Ovary (tissue), 9 donors: Measurements from ENCODE around the gene WNT7B. TPM values are rescaled to one million over a fixed set of nuclear protein-coding genes. Genes with fewer than 3 reads are reported as not detected.

Experiments used
- DNase-seq, 5 donors: peaks; one replicate each; pipeline ENCODE4 v3.0.0-alpha.2; 2019 to 2020
- H3K27ac ChIP-seq, 2 donors: fragments of 200-600 bp; one replicate each; pipeline versions ENCODE4 v1.5.1 to v1.8.0; 2019 to 2022
- H3K27me3 ChIP-seq: fragments of 200-600 bp; one replicate; pipeline ENCODE4 v1.8.0; 2022
- H3K36me3 ChIP-seq: fragments of 200-600 bp; sonication (generic); one replicate; pipeline ENCODE4 v1.5.1; 2019
- H3K4me1 ChIP-seq: one replicate; pipeline ENCODE4 v1.8.1; 2013; ENCODE audit warnings: mild to moderate bottlenecking, moderate library complexity; ENCODE audit not compliant: insufficient read depth
- H3K4me3 ChIP-seq: fragments of 200-600 bp; sonication (generic); one replicate; pipeline ENCODE4 v1.5.1; 2017
- H3K9me3 ChIP-seq, 2 donors: fragments of 200-600 bp in 1 of 2; sonication (generic) in 1 of 2; one replicate each; pipeline versions ENCODE4 v1.5.1 to v1.8.1; 2013 to 2019; ENCODE audit warnings: mild to moderate bottlenecking in 1 of 2, moderate library complexity in 1 of 2
- CTCF ChIP-seq, 3 donors: fragments of 450-650 bp in 2 of 3; fragments of 200-600 bp in 1 of 3; IDR thresholded peaks; one replicate each; pipeline versions ENCODE4 v1.5.1 to v1.8.0; 2016 to 2022; ENCODE audit warnings: antibody characterized with exemption in 3 of 3, mild to moderate bottlenecking in 1 of 3
- EP300 ChIP-seq: sonication (generic); formaldehyde crosslinking; IDR thresholded peaks from one replicate; pipeline ENCODE4 v1.6.1; 2017; ENCODE audit warnings: antibody characterized with exemption
- POLR2A ChIP-seq: fragments of 450-650 bp; IDR thresholded peaks from one replicate; pipeline ENCODE4 v1.6.1; 2017; ENCODE audit warnings: antibody characterized with exemption, mild to moderate bottlenecking, moderate library complexity
- WGBS, 3 donors: extraction: QIAGEN DNeasy Blood & Tissue Kit in 1 of 3; methylation state at CpG; one replicate each; pipeline versions ENCODE4 v1.1.5 to v1.1.7; 2013 to 2017; 5-methylcytosine and 5-hydroxymethylcytosine counted together
- intact Hi-C, 4 donors: fragments of 100-400 bp; cut with DNase I; formaldehyde crosslinking; loops; one replicate each; pipeline versions ENCODE4 v1.11.0 to v1.15.1; 2022 to 2023
- polyA plus RNA-seq, 2 donors: library from polyadenylated mRNA; stranded (reverse); fragments of 200-250 nt in 1 of 2; fragments of 350-450 nt in 1 of 2; fragmentation: Illumina TruSeq in 1 of 2; extraction: RNeasy Lipid Tissue Mini Kit (QIAGEN cat#74804) in 1 of 2; gene quantifications; one replicate each; pipeline ENCODE4 v1.2.3, GENCODE V29; 2013 to 2014
- total RNA-seq, 7 donors: library from RNA; depleted of rRNA in 2 of 7; stranded (reverse); fragments of >200 nt in 2 of 7; fragmentation: NEBNext Ultra II Directional in 3 of 7; extraction: Animal tissue kit (Norgen Biotek cat#: 25700) in 3 of 7; gene quantifications; one replicate each; pipeline versions ENCODE4 v1.1.0 to v1.2.4, GENCODE V29; 2016 to 2023
- donor health status: DM: no; HTN: no; CAD: no; lungs with moderate emphysema.
- donor health status: DM: no; HTN: no; CAD: no.
- donor health status: Bipolar disorder and iron deficiency.
- donor health status: DM: yes; HTN: yes; CAD: no.
- donor health status: DM: no; HTN: no; CAD: no.
- donor health status: DM: yes; HTN: yes; CAD: no.

Gene WNT7B
- total and polyA plus RNA-seq, 9 donors = 0.22 to 2.5 (median 0.59) TPM; not detected in 5

- Histone ChIP-seq H3K36me3 (no peaks in the 10 kb centered on the region), H3K27me3 (no peaks in the 10 kb centered on the region), H3K9me3 (no peaks in the 10 kb centered on the region), H3K4me3 (no peak overlapping the region), H3K27ac (no peak overlapping the region), H3K4me1 (peaks cover 7% of the 10 kb centered on the region)
- intact Hi-C loops = loop anchor here in 1 of 4 donors (10.0 kb wide), 1 partner anchor 58 kb away; no protein-coding TSS in a partner anchor
- WGBS, 3 donors = 77 to 81% (median 81%) methylated on average over 2 of the region's 2 CpGs
- TF ChIP-seq EP300 = no peak
- TF ChIP-seq POLR2A = no peak
- TF ChIP-seq CTCF (IDR thresholded peaks at IDR 0.05) = no peak
- no peak for DNase-seq
Measured at GRCh38 chr22:46017166-46017565, 40.2 kb upstream of the WNT7B start.

- H3K4me1 ChIP-seq = peaks cover 7% of the 10 kb centered on the region
Measured at GRCh38 chr22:46013460-46014416, 36.8 kb upstream of the WNT7B start.

GRCh38 chr22:46012881-46013281 lies 35.9 kb upstream of the WNT7B start:
- TF ChIP-seq POLR2A (no peak), EP300 (no peak), CTCF (IDR thresholded peaks at IDR 0.05) (no peak)
- WGBS, 3 donors = 55 to 64% (median 60%) methylated on average over 11 of the region's 11 CpGs
- peak overlapping the region; percentile 94 to 97 for H3K27ac ChIP-seq
- peaks cover 12% of the 10 kb centered on the region for H3K4me1 ChIP-seq
- H3K36me3 ChIP-seq = no peaks in the 10 kb centered on the region
- peak; percentile 47 to 70 (median 62) for DNase-seq
- no peaks in the 10 kb centered on the region for H3K9me3 ChIP-seq
- H3K4me3 ChIP-seq = no peak overlapping the region
- H3K27me3 ChIP-seq = no peaks in the 10 kb centered on the region
- intact Hi-C loops = loop anchor here in 3 of 4 donors (2.0 to 10.0 kb wide), 3 partner anchors 58 to 62 kb away; no protein-coding TSS in a partner anchor

More at GRCh38 chr22:46013460-46014416, 36.8 kb upstream of the WNT7B start:
- no peaks in the 10 kb centered on the region for H3K9me3 ChIP-seq
- intact Hi-C loops = loop anchor here in 3 of 4 donors (2.0 to 10.0 kb wide), 3 partner anchors 57 to 61 kb away; no protein-coding TSS in a partner anchor
- WGBS, 3 donors = 2 to 4% (median 3%) methylated on average over 56 of the region's 56 CpGs
- peak; percentile 97 to 98 (median 98) for DNase-seq
- peak; percentile 74 for TF ChIP-seq POLR2A
- TF ChIP-seq EP300 = no peak
- TF ChIP-seq CTCF (IDR thresholded peaks at IDR 0.05) = peak; percentile 72 to 79 (median 74)
- H3K27me3 ChIP-seq = no peaks in the 10 kb centered on the region
- H3K27ac ChIP-seq = peak overlapping the region; percentile 94 to 97
- H3K36me3 ChIP-seq = no peaks in the 10 kb centered on the region
- peak overlapping the region; percentile 66 for H3K4me3 ChIP-seq

GRCh38 chr22:46012182-46012880 lies 35.4 kb upstream of the WNT7B start:
- peak overlapping the region; percentile 94 to 97 for H3K27ac ChIP-seq
- WGBS, 3 donors = 90 to 95% (median 92%) methylated on average over 13 of the region's 13 CpGs
- peak in 4 of 5 donors; percentile 18 to 57 (median 48) for DNase-seq
- no peaks in the 10 kb centered on the region for H3K27me3 ChIP-seq
- peaks cover 16% of the 10 kb centered on the region for H3K4me1 ChIP-seq
- H3K36me3 ChIP-seq = no peaks in the 10 kb centered on the region
- H3K4me3 ChIP-seq = no peak overlapping the region
- intact Hi-C loops = loop anchor here in 3 of 4 donors (2.0 to 10.0 kb wide), 3 partner anchors 58 to 62 kb away; no protein-coding TSS in a partner anchor
- no peaks in the 10 kb centered on the region for H3K9me3 ChIP-seq
- no peak for TF ChIP-seq POLR2A
- TF ChIP-seq CTCF (IDR thresholded peaks at IDR 0.05) = no peak
- TF ChIP-seq EP300 = no peak
